Left ventricle myocardium inferior (tissue), 1 donor: Measurements from ENCODE around the gene SHOC1. TPM values are rescaled to one million over a fixed set of nuclear protein-coding genes. Genes with fewer than 3 reads are reported as not detected.

Experiments
- DNase-seq: peaks from one replicate; pipeline ENCODE4 v3.0.0-alpha.2; 2020
- H3K27ac ChIP-seq: fragments of 200-600 bp; replicated peaks from 2 replicates; pipeline ENCODE4 v1.8.0; 2021
- H3K27me3 ChIP-seq: fragments of 200-600 bp; 2 replicates; pipeline ENCODE4 v1.8.0; 2021; ENCODE audit warnings: low read depth
- H3K36me3 ChIP-seq: fragments of 200-600 bp; 2 replicates; pipeline ENCODE4 v1.8.0; 2021
- H3K4me1 ChIP-seq: fragments of 200-600 bp; 2 replicates; pipeline ENCODE4 v1.8.0; 2021
- H3K4me3 ChIP-seq: fragments of 200-600 bp; 2 replicates; pipeline ENCODE4 v1.8.0; 2021; ENCODE audit warnings: mild to moderate bottlenecking, moderate library complexity
- H3K9me3 ChIP-seq: fragments of 200-600 bp; replicated peaks from 2 replicates; pipeline ENCODE4 v1.8.0; 2021
- intact Hi-C: fragments of 100-400 bp; cut with micrococcal nuclease; formaldehyde crosslinking; loops from one replicate; pipeline ENCODE4 v1.11.0; 2022
- total RNA-seq: library from RNA; stranded (reverse); fragmentation: NEBNext Ultra II Directional; extraction: Animal tissue kit (Norgen Biotek cat#: 25700); gene quantifications from one replicate; pipeline ENCODE4 v1.2.1, GENCODE V29; 2021
- TF ChIP-seq, protein P1 (sequence below): fragments of 200-600 bp; IDR thresholded peaks from 2 replicates; pipeline ENCODE4 v1.8.0; 2021; ENCODE audit warnings: antibody characterized with exemption, mild to moderate bottlenecking, borderline replicate concordance
- donor health status: DM: no; HTN: yes; CAD: no; lungs with severe emphysema.

The SHOC1 gene
- total RNA-seq, 1 donor from 2014 or later = not detected

DNA sequence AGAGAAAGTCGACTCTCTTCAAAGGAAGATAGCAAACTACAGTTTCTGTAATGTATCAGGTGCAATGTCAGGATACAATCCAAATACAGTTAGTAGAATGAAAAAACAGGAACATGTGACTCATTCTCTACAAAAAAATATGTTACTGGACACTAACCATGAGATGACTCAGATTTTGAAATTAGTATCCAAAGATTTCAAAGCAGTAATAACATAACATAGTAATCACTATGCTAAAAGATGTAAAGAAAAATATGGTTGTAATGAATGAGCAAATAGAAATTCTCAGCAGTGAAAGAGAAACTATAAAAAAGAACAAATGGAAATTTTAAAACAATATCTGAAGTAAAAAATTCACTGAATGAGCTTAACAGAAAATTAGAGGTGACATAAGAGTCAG lies 42.3 kb downstream of the SHOC1 start:
- no peaks in the 10 kb centered on the region for H3K36me3 ChIP-seq
- DNase-seq = no peak
- H3K27me3 ChIP-seq = no peaks in the 10 kb centered on the region
- H3K27ac ChIP-seq = no peak overlapping the region
- TF ChIP-seq, protein P1, sequence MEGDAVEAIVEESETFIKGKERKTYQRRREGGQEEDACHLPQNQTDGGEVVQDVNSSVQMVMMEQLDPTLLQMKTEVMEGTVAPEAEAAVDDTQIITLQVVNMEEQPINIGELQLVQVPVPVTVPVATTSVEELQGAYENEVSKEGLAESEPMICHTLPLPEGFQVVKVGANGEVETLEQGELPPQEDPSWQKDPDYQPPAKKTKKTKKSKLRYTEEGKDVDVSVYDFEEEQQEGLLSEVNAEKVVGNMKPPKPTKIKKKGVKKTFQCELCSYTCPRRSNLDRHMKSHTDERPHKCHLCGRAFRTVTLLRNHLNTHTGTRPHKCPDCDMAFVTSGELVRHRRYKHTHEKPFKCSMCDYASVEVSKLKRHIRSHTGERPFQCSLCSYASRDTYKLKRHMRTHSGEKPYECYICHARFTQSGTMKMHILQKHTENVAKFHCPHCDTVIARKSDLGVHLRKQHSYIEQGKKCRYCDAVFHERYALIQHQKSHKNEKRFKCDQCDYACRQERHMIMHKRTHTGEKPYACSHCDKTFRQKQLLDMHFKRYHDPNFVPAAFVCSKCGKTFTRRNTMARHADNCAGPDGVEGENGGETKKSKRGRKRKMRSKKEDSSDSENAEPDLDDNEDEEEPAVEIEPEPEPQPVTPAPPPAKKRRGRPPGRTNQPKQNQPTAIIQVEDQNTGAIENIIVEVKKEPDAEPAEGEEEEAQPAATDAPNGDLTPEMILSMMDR = no peak
- no peak overlapping the region for H3K4me3 ChIP-seq
- intact Hi-C loops = no loop called here
- H3K4me1 ChIP-seq = no peaks in the 10 kb centered on the region
- peaks cover 19% of the 10 kb centered on the region for H3K9me3 ChIP-seq

Other genes with a start within 250 kb of the SHOC1 start
- 50.2 TPM for gene PTGR1, start 195.3 kb downstream of the SHOC1 start, total RNA-seq
- gene DNAJC25, start 163.6 kb downstream of the SHOC1 start, total RNA-seq = 5.5 TPM
- gene GNG10, start 133.3 kb downstream of the SHOC1 start, total RNA-seq = 27.4 TPM
- gene UGCG, start 101.9 kb upstream of the SHOC1 start, total RNA-seq = 12.7 TPM